Raji (cell line): ENCODE data around the gene TRA2B.

Experiments used
- POLR2A ChIP-seq: IDR thresholded peaks from 2 replicates; pipeline ENCODE4 v1.6.1; 2011; ENCODE audit warnings: low read depth, low read length, control low read depth; ENCODE audit not compliant: insufficient read depth

Gene TRA2B

GRCh38 chr3:185935465-185936272 is 2.1 kb downstream of the TRA2B start:
- no peak for TF ChIP-seq POLR2A

- no peak for TF ChIP-seq POLR2A
These were observed 2.9 kb downstream of the TRA2B start for GRCh38 chr3:185934767-185935464.

GRCh38 chr3:185934174-185934557 is 3.6 kb downstream of the TRA2B start:
- no peak for TF ChIP-seq POLR2A

GRCh38 chr3:185933374-185934173 is 4.2 kb downstream of the TRA2B start:
- no peak for TF ChIP-seq POLR2A

GRCh38 chr3:185931777-185932612 is 5.8 kb downstream of the TRA2B start:
- no peak for TF ChIP-seq POLR2A

GRCh38 chr3:185930393-185931107 is 7.3 kb downstream of the TRA2B start:
- no peak for TF ChIP-seq POLR2A

- TF ChIP-seq POLR2A = no peak
These were observed 8.3 kb downstream of the TRA2B start for GRCh38 chr3:185929192-185930151.

- no peak for TF ChIP-seq POLR2A
These were observed 9.3 kb downstream of the TRA2B start for GRCh38 chr3:185928496-185928895.

GRCh38 chr3:185927501-185928200 is 10.2 kb downstream of the TRA2B start:
- TF ChIP-seq POLR2A = no peak

GRCh38 chr3:185926445-185926844 is 11.4 kb downstream of the TRA2B start:
- no peak for TF ChIP-seq POLR2A

- TF ChIP-seq POLR2A = no peak
These were observed 12.5 kb downstream of the TRA2B start for GRCh38 chr3:185925353-185925752.

- no peak for TF ChIP-seq POLR2A
These were observed 13.4 kb downstream of the TRA2B start for GRCh38 chr3:185924375-185924774.
